Fibroblast of the conjunctiva (primary cell): ENCODE data around the gene HLA-B.
"Not testable (repeated sequence)": the region's sequence is repeated elsewhere in the genome, so short reads cannot be mapped to it uniquely, and the experiment has no call there.

Source experiments
- DNase-seq: peaks from one replicate; pipeline ENCODE4 v3.0.0-alpha.2; 2010; ENCODE audit warnings: low read depth

The HLA-B gene

GRCh38 chr6:31356946-31357466 lies at the start of gene HLA-B:
Gene HLA-B (minus strand): TSS chr6:31357179. CDS start chr6:31357158, 21 bp downstream.
- peak; percentile 49 for DNase-seq

- no peak for DNase-seq
These were observed 49.0 kb upstream of the HLA-B start for GRCh38 chr6:31405996-31406395.

GRCh38 chr6:31404061-31404364 lies 47.0 kb upstream of the HLA-B start:
- DNase-seq = not testable (repeated sequence)

- DNase-seq = peak; percentile 60
These were observed 46.5 kb upstream of the HLA-B start, which contains the start of gene MICA for GRCh38 chr6:31403283-31404060. Gene MICA (plus strand): TSS chr6:31403595. CDS start chr6:31403633, 38 bp downstream.

GRCh38 chr6:31402324-31403282 lies 45.6 kb upstream of the HLA-B start:
- no peak for DNase-seq

GRCh38 chr6:31401403-31401802 lies 44.4 kb upstream of the HLA-B start:
- DNase-seq = peak; percentile 53

GRCh38 chr6:31400467-31401289 lies 43.7 kb upstream of the HLA-B start:
- DNase-seq = no peak

GRCh38 chr6:31399589-31400466 lies 42.8 kb upstream of the HLA-B start:
- DNase-seq = peak; percentile 69

- DNase-seq = no peak
These were observed 41.0 kb upstream of the HLA-B start for GRCh38 chr6:31397901-31398525.

- not testable (repeated sequence) for DNase-seq
These were observed 40.1 kb upstream of the HLA-B start for GRCh38 chr6:31397153-31397499.

DNA sequence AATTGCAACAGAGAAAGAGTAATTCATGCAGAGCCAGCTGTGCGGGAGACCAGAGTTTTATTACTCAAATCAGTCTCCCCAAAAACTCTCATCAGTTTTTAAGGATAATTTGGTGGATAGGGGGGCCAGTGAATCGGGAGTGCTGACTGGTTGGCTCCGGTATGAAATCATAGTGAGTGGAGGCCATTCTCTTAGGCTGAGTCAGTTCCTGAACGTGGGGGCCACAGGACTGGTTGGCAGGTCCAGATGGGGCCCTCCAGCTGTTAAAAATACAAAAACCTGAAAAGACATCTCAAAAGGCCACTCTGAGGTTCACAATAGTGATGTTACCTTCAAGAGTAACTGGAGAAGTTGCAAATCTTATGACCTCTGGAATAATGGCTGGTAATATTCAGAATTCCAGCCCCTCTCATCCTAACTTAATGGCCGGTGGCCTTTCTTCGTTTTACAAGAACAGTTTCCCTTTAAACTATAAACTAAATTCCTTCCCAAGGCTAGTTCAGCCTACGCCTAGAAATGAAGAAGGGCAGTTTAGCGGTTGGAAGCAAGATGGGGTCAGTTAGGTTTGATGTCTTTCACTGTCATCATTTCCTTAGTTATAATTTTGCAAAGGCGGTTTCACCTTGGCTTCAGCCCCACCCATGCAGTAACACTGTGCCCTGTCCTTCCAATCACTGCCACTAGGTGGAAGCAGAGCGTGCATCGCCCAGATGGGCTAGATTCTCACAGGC lies 39.6 kb upstream of the HLA-B start:
- peak; percentile 54 for DNase-seq

DNA sequence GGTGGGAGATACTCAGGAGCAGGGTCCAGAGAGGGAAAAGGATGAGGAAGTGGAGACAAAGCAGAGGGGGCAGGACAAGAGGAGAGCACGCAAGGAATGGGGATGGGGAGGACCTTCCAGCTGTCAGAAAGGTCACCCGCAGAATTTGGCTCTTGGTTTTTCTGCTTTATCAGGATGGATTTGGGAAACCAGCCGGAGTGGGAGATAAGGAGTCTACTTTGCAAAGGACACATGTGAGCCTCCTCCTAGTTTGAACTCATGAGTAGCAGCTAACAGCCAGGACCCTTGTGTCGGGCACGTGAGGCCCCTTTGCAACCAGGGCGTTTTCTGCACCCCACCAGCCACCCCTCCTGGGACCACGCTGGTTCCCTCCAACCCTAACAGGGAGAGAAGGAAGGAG lies 38.9 kb upstream of the HLA-B start:
- no peak for DNase-seq

DNA sequence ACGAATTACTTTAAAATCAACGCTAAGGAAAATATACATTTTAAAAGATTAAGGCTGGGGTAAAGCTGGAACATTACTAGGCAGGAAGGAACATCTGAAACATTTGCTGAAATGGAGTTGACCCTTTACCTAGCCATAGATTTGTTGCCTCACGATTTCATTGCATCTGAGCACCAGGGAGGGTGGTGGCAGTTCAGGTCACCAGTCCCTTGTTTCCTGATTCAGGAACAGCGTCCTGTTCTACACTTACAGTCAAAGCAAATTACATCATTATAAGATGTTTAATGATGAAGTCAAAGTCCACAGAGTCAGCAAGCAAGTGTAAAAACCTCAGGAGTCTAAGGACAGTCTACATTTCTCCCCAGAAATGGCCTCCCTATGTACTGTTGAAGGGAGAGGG lies 37.4 kb upstream of the HLA-B start:
- DNase-seq = no peak

DNA sequence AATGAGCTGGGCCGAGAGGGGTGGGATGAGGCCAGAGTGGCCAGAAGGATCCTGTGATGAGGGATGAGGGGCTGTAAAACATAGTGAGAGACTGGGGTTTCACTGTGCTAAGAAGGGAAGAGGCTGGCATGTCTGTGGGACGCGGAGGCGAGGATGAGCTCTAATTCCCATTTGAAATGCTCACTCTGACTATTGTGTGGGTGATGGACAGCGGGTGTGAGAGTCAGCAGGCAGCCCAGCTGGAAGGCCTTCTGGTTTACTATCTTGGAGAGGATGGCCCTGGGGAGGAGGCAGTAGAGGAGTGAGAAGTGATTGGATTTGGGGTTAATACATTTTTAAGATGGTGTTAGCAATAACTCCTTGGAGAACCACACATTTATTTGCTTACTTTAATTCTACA lies 37.0 kb upstream of the HLA-B start:
- no peak for DNase-seq

DNA sequence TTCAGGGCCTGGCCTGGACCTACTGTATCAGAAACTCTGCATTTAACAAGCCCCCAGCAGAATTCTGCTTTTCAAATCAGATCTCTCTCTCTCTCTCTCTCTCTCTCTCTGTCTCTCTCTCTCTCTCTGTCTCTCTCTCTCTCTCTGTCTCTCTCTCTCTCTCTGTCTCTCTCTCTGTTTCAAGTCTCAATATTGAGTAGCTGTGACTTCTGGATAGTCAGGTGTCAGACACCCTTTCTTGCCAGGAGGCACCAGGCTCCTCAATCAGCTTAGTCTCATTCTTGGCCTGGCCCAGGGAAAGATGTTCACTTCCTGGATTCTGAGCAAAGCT lies 32.8 kb upstream of the HLA-B start:
- not testable (repeated sequence) for DNase-seq

DNA sequence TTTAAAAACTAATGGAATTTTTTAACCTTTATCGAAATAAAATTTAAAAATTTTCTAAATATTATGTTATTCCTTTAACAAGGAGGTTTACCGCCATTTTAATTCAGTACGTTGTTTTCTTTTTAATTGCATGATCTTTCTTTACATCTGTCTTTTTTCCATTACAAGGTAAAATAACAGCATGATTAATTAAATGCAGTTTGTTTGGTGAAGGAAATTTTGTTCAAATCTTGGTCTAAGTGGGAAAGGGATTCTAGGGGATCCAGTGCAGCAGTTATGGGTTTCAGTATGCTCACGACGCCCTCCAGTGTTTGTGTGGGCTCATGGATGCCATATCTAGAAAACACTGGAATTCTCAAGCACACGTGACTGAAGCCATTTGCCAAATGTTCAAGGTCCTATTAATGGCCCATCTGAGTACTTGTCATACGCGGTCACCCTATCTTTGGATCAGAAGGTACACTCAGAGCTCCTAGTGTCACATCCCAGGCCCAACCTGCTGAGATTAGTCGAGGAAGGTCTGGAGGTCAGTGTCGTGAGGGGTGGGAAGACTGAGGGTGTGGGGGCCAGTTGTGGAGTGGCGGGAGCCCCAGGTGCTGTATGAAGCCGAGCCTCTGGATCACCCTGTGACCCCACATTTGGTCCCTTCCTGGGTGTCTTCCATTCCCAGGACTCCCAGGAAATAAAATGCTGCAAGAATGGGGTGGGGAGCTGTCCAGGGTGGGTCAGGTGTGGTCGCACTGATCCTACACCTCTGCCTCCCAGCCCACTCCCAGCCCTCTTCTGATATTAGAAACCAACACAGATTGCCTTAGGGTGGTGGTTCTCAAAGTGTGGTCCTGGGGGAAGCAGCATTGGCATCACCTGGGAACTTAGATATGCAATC lies 32.2 kb upstream of the HLA-B start:
- not testable (repeated sequence) for DNase-seq

GRCh38 chr6:31386977-31387376 lies 30.0 kb upstream of the HLA-B start:
- no peak for DNase-seq

- DNase-seq = no peak
These were observed 29.1 kb upstream of the HLA-B start for GRCh38 chr6:31386099-31386498.

GRCh38 chr6:31385041-31385440 lies 28.1 kb upstream of the HLA-B start:
- DNase-seq = no peak
